Measurements from ENCODE around the gene CD4. TPM values are rescaled to one million over a fixed set of nuclear protein-coding genes. Genes with fewer than 3 reads are reported as not detected.

The CD4 gene
- total and polyA plus RNA-seq, 2 of the 4 experiments (the other 2 are of a cell fraction) = 5.7 to 15.0 TPM

DNA sequence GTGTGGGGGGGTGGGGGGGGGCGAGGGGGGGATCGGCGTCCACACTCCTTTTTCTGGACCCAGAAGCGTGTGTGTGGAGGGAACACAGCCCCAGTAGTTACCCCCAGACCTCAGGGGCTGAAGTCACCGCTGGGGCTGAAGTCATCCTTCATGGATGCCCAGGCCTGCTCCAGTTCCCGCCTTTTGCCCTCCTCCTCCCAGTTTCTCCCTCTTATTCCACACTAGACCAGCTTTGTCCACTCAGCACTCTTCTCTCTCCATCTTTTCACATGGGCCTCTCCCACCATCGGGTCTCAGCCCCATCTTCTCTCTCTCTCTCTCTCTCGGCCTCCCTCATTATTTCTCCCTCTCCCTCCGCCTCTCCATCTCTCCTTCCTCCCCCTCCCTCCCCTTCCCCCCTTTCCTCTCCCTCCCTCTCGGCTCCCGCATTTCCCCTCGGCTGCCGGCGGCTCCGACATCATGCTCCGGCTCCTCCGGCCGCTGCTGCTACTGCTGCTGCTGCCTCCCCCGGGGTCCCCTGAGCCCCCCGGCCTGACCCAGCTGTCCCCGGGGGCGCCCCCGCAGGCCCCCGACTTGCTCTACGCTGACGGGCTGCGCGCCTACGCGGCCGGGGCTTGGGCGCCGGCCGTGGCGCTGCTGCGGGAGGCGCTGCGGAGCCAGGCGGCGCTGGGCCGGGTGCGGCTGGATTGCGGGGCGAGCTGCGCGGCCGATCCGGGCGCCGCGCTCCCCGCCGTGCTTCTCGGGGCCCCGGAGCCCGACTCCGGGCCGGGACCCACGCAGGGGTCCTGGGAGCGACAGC, 38.9 kb downstream of the CD4 start, which contains the start of gene P3H3:
TSS of gene P3H3 (plus strand) at position 426 of the 799 bp plus-strand sequence. CDS start at position 460, 34 bp downstream.
- ATAC-seq (ENCODE audit: low read depth) (peak; percentile 7), DNase-seq (peak; percentile 47)
- H3K4me1 ChIP-seq (ENCODE audit: control insufficient read depth, insufficient read depth, low read length) = peaks cover 15% of the 10 kb centered on the region
- H3K18ac ChIP-seq (ENCODE audit: low read depth, low read length) = peak within 1 kb of the TSS; percentile 87
- peak within 1 kb of the TSS; percentile 85 for H3K4me2 ChIP-seq (ENCODE audit: low read depth, low read length)
- H2AK9ac ChIP-seq (replicated peaks; ENCODE audit: low read depth, low read length, poor library complexity) = peak within 1 kb of the TSS; percentile 93
- H3K9ac ChIP-seq (ENCODE audit: low read depth, low read length) = peak within 1 kb of the TSS; percentile 92
- H3K4me3 ChIP-seq (ENCODE audit: insufficient read depth, low read depth, low read length) = peak within 1 kb of the TSS; percentile 91
- CTCF ChIA-PET = interaction anchor here (0.7 kb wide), 1 partner anchor 104 kb away, joined by 3 read pairs; the partner anchor contains the start of gene COPS7A
- in situ Hi-C loops (cut with MboI; ENCODE audit: low sequenced_read_pairs) = loop anchor here (5.0 to 10.0 kb wide), 2 partner anchors 76 to 213 kb away; partner anchors contain the start of gene MLF2
- peak within 1 kb of the TSS; percentile 89 for H2BK5ac ChIP-seq (ENCODE audit: low read depth, low read length, poor library complexity, severe bottlenecking)
- peak within 1 kb of the TSS; percentile 96 for H2AFZ ChIP-seq (replicated peaks; ENCODE audit: low read length, poor library complexity)
- no peaks in the 10 kb centered on the region for H3K9me3 ChIP-seq (ENCODE audit: control insufficient read depth, insufficient read depth, low read length)
- POLR2A ChIA-PET (ENCODE audit: unreplicated experiment) = interaction anchor here (0.8 kb wide), 1 partner anchor 258 kb away, joined by 3 read pairs; no protein-coding TSS in a partner anchor
- peaks cover 9% of the 10 kb centered on the region; the same call in 1 of the 2 replicates for H4K20me1 ChIP-seq (ENCODE audit: insufficient read depth, low read length)
- peak within 1 kb of the TSS; percentile 91 for H3K56ac ChIP-seq (ENCODE audit: extremely low read depth, insufficient read depth, low read length)
- TF ChIP-seq MAZ (IDR thresholded peaks at IDR 0.05; ENCODE audit: borderline replicate concordance, low read depth, low read length) = 0 out of 2 replicates have a peak, but pooled peaks have one; percentile 16
- no peak for TF ChIP-seq CHD1 (IDR thresholded peaks at IDR 0.05; ENCODE audit: low read depth, low read length)
- no peak for TF ChIP-seq MXI1 (IDR thresholded peaks at IDR 0.05; ENCODE audit: borderline replicate concordance, low read depth, low read length)
- no peak for TF ChIP-seq BHLHE40 (IDR thresholded peaks at IDR 0.05; ENCODE audit: low read depth, low read length)
- no peak for TF ChIP-seq RFX5 (IDR thresholded peaks at IDR 0.05; ENCODE audit: low read depth, low read length)
- no peak for TF ChIP-seq RAD21 (IDR thresholded peaks at IDR 0.05; ENCODE audit: low read length)
- no peak for TF ChIP-seq POLR2A (IDR thresholded peaks at IDR 0.05; ENCODE audit: low read depth, low read length)
- TF ChIP-seq MAFK (IDR thresholded peaks at IDR 0.05; ENCODE audit: low read depth, low read length) = peak; percentile 79
- no peak for TF ChIP-seq NFE2L2 (IDR thresholded peaks at IDR 0.05; ENCODE audit: low read depth, low read length)
- TF ChIP-seq, protein P1, sequence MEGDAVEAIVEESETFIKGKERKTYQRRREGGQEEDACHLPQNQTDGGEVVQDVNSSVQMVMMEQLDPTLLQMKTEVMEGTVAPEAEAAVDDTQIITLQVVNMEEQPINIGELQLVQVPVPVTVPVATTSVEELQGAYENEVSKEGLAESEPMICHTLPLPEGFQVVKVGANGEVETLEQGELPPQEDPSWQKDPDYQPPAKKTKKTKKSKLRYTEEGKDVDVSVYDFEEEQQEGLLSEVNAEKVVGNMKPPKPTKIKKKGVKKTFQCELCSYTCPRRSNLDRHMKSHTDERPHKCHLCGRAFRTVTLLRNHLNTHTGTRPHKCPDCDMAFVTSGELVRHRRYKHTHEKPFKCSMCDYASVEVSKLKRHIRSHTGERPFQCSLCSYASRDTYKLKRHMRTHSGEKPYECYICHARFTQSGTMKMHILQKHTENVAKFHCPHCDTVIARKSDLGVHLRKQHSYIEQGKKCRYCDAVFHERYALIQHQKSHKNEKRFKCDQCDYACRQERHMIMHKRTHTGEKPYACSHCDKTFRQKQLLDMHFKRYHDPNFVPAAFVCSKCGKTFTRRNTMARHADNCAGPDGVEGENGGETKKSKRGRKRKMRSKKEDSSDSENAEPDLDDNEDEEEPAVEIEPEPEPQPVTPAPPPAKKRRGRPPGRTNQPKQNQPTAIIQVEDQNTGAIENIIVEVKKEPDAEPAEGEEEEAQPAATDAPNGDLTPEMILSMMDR (conservative IDR thresholded peaks at IDR 0.05; ENCODE audit: low read depth, low read length) = 0 out of 2 replicates have a peak, but pooled peaks have one; percentile 18
- TF ChIP-seq, protein P2, sequence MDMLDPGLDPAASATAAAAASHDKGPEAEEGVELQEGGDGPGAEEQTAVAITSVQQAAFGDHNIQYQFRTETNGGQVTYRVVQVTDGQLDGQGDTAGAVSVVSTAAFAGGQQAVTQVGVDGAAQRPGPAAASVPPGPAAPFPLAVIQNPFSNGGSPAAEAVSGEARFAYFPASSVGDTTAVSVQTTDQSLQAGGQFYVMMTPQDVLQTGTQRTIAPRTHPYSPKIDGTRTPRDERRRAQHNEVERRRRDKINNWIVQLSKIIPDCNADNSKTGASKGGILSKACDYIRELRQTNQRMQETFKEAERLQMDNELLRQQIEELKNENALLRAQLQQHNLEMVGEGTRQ (IDR thresholded peaks at IDR 0.05; ENCODE audit: low read depth, low read length) = no peak
- dilution Hi-C loops (cut with HindIII; ENCODE audit: low sequenced_read_pairs, unreplicated experiment) = no loop called here
- H4K91ac ChIP-seq (ENCODE audit: insufficient read depth, low read depth, low read length) = peak within 1 kb of the TSS; percentile 95
- H3K36me3 ChIP-seq (ENCODE audit: control insufficient read depth, insufficient read depth, low read length) = peaks cover 21% of the 10 kb centered on the region
- peak within 1 kb of the TSS; percentile 96 for H3K27ac ChIP-seq (ENCODE audit: insufficient read depth, low read length)
- no peaks in the 10 kb centered on the region for H3K27me3 ChIP-seq (ENCODE audit: control insufficient read depth, insufficient read depth, low read length)
- peak within 1 kb of the TSS; percentile 85 for H2BK120ac ChIP-seq (ENCODE audit: low read depth, low read length)
- peak within 1 kb of the TSS; percentile 99 for H3K14ac ChIP-seq (replicated peaks; ENCODE audit: low read depth, low read length)
- H2BK20ac ChIP-seq (ENCODE audit: low read depth, low read length) = 0 out of 2 replicates have a peak within 1 kb of the TSS, but pooled peaks have one; percentile 49
- peaks cover 6% of the 10 kb centered on the region for H3K9me1 ChIP-seq (ENCODE audit: insufficient read depth, low read length)
- intact Hi-C loops (cut with micrococcal nuclease) = loop anchor here (5.0 kb wide), 1 partner anchor 141 kb away; the partner anchor contains the start of gene ZNF384
- peak within 1 kb of the TSS; percentile 85 for H4K5ac ChIP-seq (ENCODE audit: low read depth, low read length)
- H2AK5ac ChIP-seq (ENCODE audit: low read depth, low read length) = peak within 1 kb of the TSS; percentile 97
- H2BK15ac ChIP-seq (ENCODE audit: low read depth, low read length) = 0 out of 3 replicates have a peak within 1 kb of the TSS, but pooled peaks have one; percentile 14
- BruUV-seq (replicated peaks) = TSS peak; percentile 85
- peak within 1 kb of the TSS; percentile 78 to 97 for H4K8ac ChIP-seq (ENCODE audit: low read depth in 2 of 2, low read length in 2 of 2)
- peak within 1 kb of the TSS; percentile 97 for H3K23ac ChIP-seq (ENCODE audit: low read depth, low read length)
- WGBS, 2 experiments (ENCODE audit: extremely low coverage in 2 of 2, insufficient read length in 1 of 2) = 1% methylated on average over 37 of the region's 60 CpGs; no CpG with 5 or more reads in 1 of the 2 experiments
- peak within 1 kb of the TSS; percentile 97 for H3K4ac ChIP-seq (ENCODE audit: low read depth, low read length)
- H3K79me1 ChIP-seq (ENCODE audit: low read depth in 1 of 2, low read length in 2 of 2) = peaks cover 11 to 66% of the 10 kb centered on the region in 2 experiments
